Neural progenitor cell (in vitro differentiated cells): ENCODE measurements around the gene CDC42EP5.

Source experiments
- CTCF ChIP-seq: fragments of 200-600 bp; sonication (generic); IDR thresholded peaks from 2 replicates; pipeline ENCODE4 v1.5.1; 2017; ENCODE audit warnings: antibody characterized with exemption, mild to moderate bottlenecking
- EZH2 ChIP-seq: fragments of 200-600 bp; sonication (generic); IDR thresholded peaks from 2 replicates; pipeline ENCODE4 v1.6.1; 2017; ENCODE audit warnings: antibody characterized with exemption, mild to moderate bottlenecking, moderate library complexity

DNA sequence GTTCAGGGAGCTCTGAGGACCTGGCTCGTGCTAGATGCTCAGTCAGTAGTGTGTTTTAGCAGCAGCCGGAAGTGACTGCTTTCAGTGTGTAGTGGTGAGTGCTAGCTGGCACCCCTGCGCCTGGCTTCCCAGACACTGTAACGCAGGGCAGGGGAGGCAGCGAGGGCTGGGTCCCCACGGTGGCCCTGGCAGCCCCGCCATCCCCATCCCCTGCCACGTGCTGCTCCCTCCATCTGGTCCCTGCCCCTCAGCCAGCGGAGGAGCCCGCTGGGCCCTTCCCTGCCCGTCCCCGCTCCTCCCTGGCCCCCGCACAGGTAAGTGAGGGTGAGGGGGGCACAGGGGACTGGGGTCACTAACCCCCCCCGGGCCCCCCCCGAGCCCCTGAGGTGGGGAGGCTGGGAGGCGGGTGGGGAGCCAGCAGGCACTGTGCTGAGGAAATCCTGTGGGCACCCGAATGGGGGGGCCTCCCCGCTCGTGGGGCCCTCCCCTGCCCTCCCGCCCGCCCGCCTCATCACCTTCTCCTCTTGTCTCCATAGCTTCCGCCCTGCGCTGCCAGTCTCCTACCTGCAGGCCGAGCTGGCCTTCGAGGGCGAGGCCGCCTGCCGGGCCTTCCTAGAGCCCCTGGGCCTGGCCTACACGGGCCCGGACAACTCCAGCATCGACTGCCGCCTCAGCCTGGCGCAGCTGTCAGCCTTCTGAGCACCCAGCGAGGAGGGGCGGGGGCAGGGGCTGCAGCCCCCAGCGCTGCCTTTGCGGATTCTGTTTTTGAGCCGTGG, 12.7 kb downstream of the CDC42EP5 start:
- TF ChIP-seq CTCF (no peak), EZH2 (no peak)
